Natural killer cell (primary cell): ENCODE measurements around the gene DCDC1. TPM values are rescaled to one million over a fixed set of nuclear protein-coding genes. Genes with fewer than 3 reads are reported as not detected.

Source experiments
- ATAC-seq, 3 donors: fragments of 150-1000 bp in 2 of 3; fragments of 200-7000 bp in 1 of 3; cut with Tn5 transposase; 1 replicate in 1 of 3; 2 replicates in 2 of 3; pipeline ENCODE4 v1.10.0; 2021; ENCODE audit warnings: mild to moderate bottlenecking in 2 of 3, moderate library complexity in 2 of 3
- DNase-seq, 2 donors: peaks; one replicate each; pipeline versions ENCODE4 v3.0.0 to v3.0.0-alpha.2; 2013 to 2021; ENCODE audit warnings: mixed read lengths in 1 of 2
- H3K27ac ChIP-seq: one replicate; pipeline ENCODE4 v1.5.1; 2013; ENCODE audit warnings: mild to moderate bottlenecking, low read length
- H3K27me3 ChIP-seq: one replicate; pipeline ENCODE4 v1.6.1; 2013; ENCODE audit warnings: low read length; ENCODE audit not compliant: control insufficient read depth, insufficient read depth
- H3K36me3 ChIP-seq: one replicate; pipeline ENCODE4 v1.6.1; 2013; ENCODE audit warnings: low read length; ENCODE audit not compliant: control insufficient read depth, insufficient read depth
- H3K4me1 ChIP-seq: one replicate; pipeline ENCODE4 v1.6.1; 2013; ENCODE audit warnings: low read length; ENCODE audit not compliant: control insufficient read depth, insufficient read depth
- H3K4me3 ChIP-seq: one replicate; pipeline ENCODE4 v1.5.1; 2013; ENCODE audit warnings: low read length
- H3K9me3 ChIP-seq: one replicate; pipeline ENCODE4 v1.6.1; 2013; ENCODE audit warnings: low read length; ENCODE audit not compliant: control insufficient read depth, insufficient read depth
- H3K27ac Mint-ChIP-seq, 2 donors: one replicate each; pipeline ENCODE4 v1.8.0; 2022; ENCODE audit warnings: mild to moderate bottlenecking in 2 of 2, mixed read lengths in 2 of 2, moderate library complexity in 1 of 2
- H3K27me3 Mint-ChIP-seq, 2 donors: one replicate each; pipeline ENCODE4 v1.8.0; 2022; ENCODE audit warnings: low read depth in 2 of 2, mixed read lengths in 2 of 2
- H3K36me3 Mint-ChIP-seq: one replicate; pipeline ENCODE4 v1.8.0; 2022; ENCODE audit warnings: mixed read lengths
- H3K4me1 Mint-ChIP-seq, 2 donors: one replicate each; pipeline ENCODE4 v1.8.0; 2022; ENCODE audit warnings: mixed read lengths in 2 of 2
- H3K4me3 Mint-ChIP-seq: one replicate; pipeline ENCODE4 v1.8.0; 2022; ENCODE audit warnings: mild to moderate bottlenecking, moderate library complexity, mixed read lengths
- H3K9me3 Mint-ChIP-seq, 2 donors: one replicate each; pipeline ENCODE4 v1.8.0; 2022; ENCODE audit warnings: mixed read lengths in 2 of 2
- CTCF ChIP-seq: fragments of 200-600 bp; IDR thresholded peaks from one replicate; pipeline ENCODE4 v1.8.0; 2022; ENCODE audit warnings: antibody characterized with exemption
- WGBS: methylation state at CpG from one replicate; pipeline ENCODE4 v1.1.7; 2013; ENCODE audit warnings: missing lambda C conversion rate; ENCODE audit not compliant: insufficient coverage; 5-methylcytosine and 5-hydroxymethylcytosine counted together
- intact Hi-C: fragments of 100-400 bp; cut with micrococcal nuclease; formaldehyde crosslinking; loops from one replicate; pipeline ENCODE4 v1.14.2; 2022
- total RNA-seq, 4 donors: library from RNA; stranded (reverse); fragments of 120-200 nt in 1 of 4; gene quantifications; one replicate each; pipeline versions ENCODE4 v1.2.3 to v1.2.4, GENCODE V29; 2013 to 2022

Gene DCDC1
- not detected for total RNA-seq
- total RNA-seq (2013): not detected

GRCh38 chr11:31369348-31370329 lies at the start of gene DCDC1, which contains the start of gene DNAJC24:
TSS of gene DCDC1 (minus strand) at chr11:31369739. CDS start at chr11:31328280, 41,459 bp downstream.
TSS of gene DNAJC24 (plus strand) at chr11:31369860. CDS start at chr11:31370749, 889 bp downstream.
- intact Hi-C loops: loop anchor here (2.0 to 5.0 kb wide), 2 partner anchors 139 to 1213 kb away; partner anchors contain the start of genes EIF3M, ELP4 and IMMP1L
- Histone ChIP-seq H3K27ac (peak within 1 kb of the TSS; percentile 82), H3K4me3 (peak within 1 kb of the TSS; percentile 90), H3K36me3 (peaks cover 2% of the 10 kb centered on the region), H3K9me3 (no peaks in the 10 kb centered on the region), H3K27me3 (peaks cover 10% of the 10 kb centered on the region), H3K4me1 (peaks cover 13% of the 10 kb centered on the region)
- Mint-ChIP-seq H3K9me3 (no peaks in the 10 kb centered on the region), H3K36me3 (no peaks in the 10 kb centered on the region), H3K27me3 (peaks cover 19 to 30% of the 10 kb centered on the region in 2 donors), H3K27ac (peak within 1 kb of the TSS; percentile 95 to 97), H3K4me1 (peaks cover 26 to 43% of the 10 kb centered on the region in 2 donors), H3K4me3 (peak within 1 kb of the TSS; percentile 100)
- ATAC-seq (peak; percentile 98 to 99 (median 99)), DNase-seq (peak; percentile 90 to 97)
- no peak for TF ChIP-seq CTCF
- under 1% methylated on average over 50 of the region's 53 CpGs for WGBS

GRCh38 chr11:31419138-31419537 lies 49.6 kb upstream of the DCDC1 start:
- H3K36me3 ChIP-seq: peaks cover 12% of the 10 kb centered on the region
- Mint-ChIP-seq H3K27ac (no peak overlapping the region), H3K4me3 (no peak overlapping the region), H3K27me3 (no peaks in the 10 kb centered on the region), H3K9me3 (no peaks in the 10 kb centered on the region), H3K36me3 (no peaks in the 10 kb centered on the region), H3K4me1 (no peaks in the 10 kb centered on the region)
- H3K9me3 ChIP-seq: no peaks in the 10 kb centered on the region
- WGBS: 94% methylated on average over 3 of the region's 3 CpGs
- no peak overlapping the region for H3K4me3 ChIP-seq
- no peak for ATAC-seq
- no peak for TF ChIP-seq CTCF
- no peak overlapping the region for H3K27ac ChIP-seq
- DNase-seq: no peak
- intact Hi-C loops: no loop called here
- H3K27me3 ChIP-seq: no peaks in the 10 kb centered on the region
- no peaks in the 10 kb centered on the region for H3K4me1 ChIP-seq

- no peak overlapping the region for H3K27ac Mint-ChIP-seq
- H3K4me3 ChIP-seq: no peak overlapping the region
- no peaks in the 10 kb centered on the region for H3K9me3 ChIP-seq
- no peaks in the 10 kb centered on the region for H3K4me1 Mint-ChIP-seq
- no peak overlapping the region for H3K4me3 Mint-ChIP-seq
- intact Hi-C loops: no loop called here
- H3K36me3 Mint-ChIP-seq: no peaks in the 10 kb centered on the region
- TF ChIP-seq CTCF: no peak
- peaks cover 12% of the 10 kb centered on the region for H3K36me3 ChIP-seq
- H3K27me3 ChIP-seq: no peaks in the 10 kb centered on the region
- H3K27ac ChIP-seq: no peak overlapping the region
- DNase-seq (no peak), ATAC-seq (no peak)
- H3K4me1 ChIP-seq: no peaks in the 10 kb centered on the region
- no peaks in the 10 kb centered on the region for H3K27me3 Mint-ChIP-seq
- H3K9me3 Mint-ChIP-seq: no peaks in the 10 kb centered on the region
- 100% methylated on average over 1 of the region's 2 CpGs for WGBS
Observed at GRCh38 chr11:31417816-31418215, 48.3 kb upstream of the DCDC1 start.
